Measurements from ENCODE around the gene LOXL1. TPM values are rescaled to one million over a fixed set of nuclear protein-coding genes. Genes with fewer than 3 reads are reported as not detected.

LOXL1 gene
- total and polyA plus RNA-seq, 2 of the 4 experiments (the other 2 are of a cell fraction), result 148 to 332 TPM

GRCh38 chr15:73912030-73912596, 14.1 kb upstream of the LOXL1 start:
- Histone ChIP-seq H3K27me3 (ENCODE audit: control insufficient read depth, insufficient read depth, low read length) (no peaks in the 10 kb centered on the region), H2BK120ac (ENCODE audit: low read depth, low read length) (no peak overlapping the region), H3K56ac (ENCODE audit: extremely low read depth, insufficient read depth, low read length) (no peak overlapping the region), H3K4ac (ENCODE audit: low read depth, low read length) (no peak overlapping the region), H3K4me1 (ENCODE audit: control insufficient read depth, insufficient read depth, low read length) (peaks cover 4% of the 10 kb centered on the region), H3K9me3 (ENCODE audit: control insufficient read depth, insufficient read depth, low read length) (peaks cover 5% of the 10 kb centered on the region), H2BK20ac (ENCODE audit: low read depth, low read length) (no peak overlapping the region), H3K79me1 (ENCODE audit: low read depth in 1 of 2, low read length in 2 of 2) (no peaks in the 10 kb centered on the region), H2AK9ac (replicated peaks; ENCODE audit: low read depth, low read length, poor library complexity) (no peak overlapping the region), H3K27ac (ENCODE audit: insufficient read depth, low read length) (no peak overlapping the region), H2BK15ac (ENCODE audit: low read depth, low read length) (no peak overlapping the region), H4K91ac (ENCODE audit: insufficient read depth, low read depth, low read length) (no peak overlapping the region), H3K9me1 (ENCODE audit: insufficient read depth, low read length) (no peaks in the 10 kb centered on the region), H2AK5ac (ENCODE audit: low read depth, low read length) (no peak overlapping the region), H2AFZ (replicated peaks; ENCODE audit: low read length, poor library complexity) (no peak overlapping the region), H3K4me3 (ENCODE audit: insufficient read depth, low read depth, low read length) (no peak overlapping the region), H4K5ac (ENCODE audit: low read depth, low read length) (no peak overlapping the region), H3K23ac (ENCODE audit: low read depth, low read length) (no peak overlapping the region), H3K4me2 (ENCODE audit: low read depth, low read length) (no peak overlapping the region), H4K8ac (ENCODE audit: low read depth in 2 of 2, low read length in 2 of 2) (no peak overlapping the region), H3K18ac (ENCODE audit: low read depth, low read length) (no peak overlapping the region), H4K20me1 (ENCODE audit: insufficient read depth, low read length) (no peaks in the 10 kb centered on the region; the same call in 1 of the 2 replicates), H3K36me3 (ENCODE audit: control insufficient read depth, insufficient read depth, low read length) (peaks cover 3% of the 10 kb centered on the region), H3K9ac (ENCODE audit: low read depth, low read length) (no peak overlapping the region), H2BK5ac (ENCODE audit: low read depth, low read length, poor library complexity, severe bottlenecking) (no peak overlapping the region), H3K14ac (replicated peaks; ENCODE audit: low read depth, low read length) (no peak overlapping the region)
- DNase-seq, result no peak
- dilution Hi-C loops (cut with HindIII; ENCODE audit: low sequenced_read_pairs, unreplicated experiment) (no loop called here), in situ Hi-C loops (cut with MboI; ENCODE audit: low sequenced_read_pairs) (no loop called here), intact Hi-C loops (cut with micrococcal nuclease) (no loop called here)
- no peak for ATAC-seq (ENCODE audit: low read depth)
- ChIA-PET CTCF (no interaction called here), POLR2A (ENCODE audit: unreplicated experiment) (no interaction called here)
- no TSS peak for BruUV-seq (replicated peaks)
- TF ChIP-seq MAFK (IDR thresholded peaks at IDR 0.05; ENCODE audit: low read depth, low read length) (no peak), MXI1 (IDR thresholded peaks at IDR 0.05; ENCODE audit: borderline replicate concordance, low read depth, low read length) (no peak), SMC3 (IDR thresholded peaks at IDR 0.05; ENCODE audit: low read depth, low read length) (no peak), USF2 (IDR thresholded peaks at IDR 0.05; ENCODE audit: low read depth, low read length) (no peak)
- WGBS, 2 experiments (ENCODE audit: extremely low coverage in 2 of 2, insufficient read length in 1 of 2), result no CpG with 5 or more reads among the region's 7 CpGs
